Karpas-422 (cell line): Measurements from ENCODE around the gene ZNF609. TPM values are rescaled to one million over a fixed set of nuclear protein-coding genes. Genes with fewer than 3 reads are reported as not detected.
A peak's percentile ranks its signal among the peaks of the same experiment; 100 is the strongest.

ENCODE experiments used
- DNase-seq: peaks from one replicate; pipeline ENCODE4 v3.0.0-alpha.2; 2015
- H2AFZ ChIP-seq: fragments of 200-600 bp; sonication (generic); 2 replicates; pipeline ENCODE4 v1.6.1; 2014; ENCODE audit warnings: antibody characterized with exemption, low read length, mixed read lengths
- H3K27ac ChIP-seq: fragments of 200-600 bp; sonication (generic); 2 replicates; pipeline ENCODE4 v1.5.1; 2014; ENCODE audit warnings: mild to moderate bottlenecking, low read length, moderate library complexity
- H3K27me3 ChIP-seq: fragments of 200-600 bp; sonication (generic); 2 replicates; pipeline ENCODE4 v1.6.1; 2014; ENCODE audit warnings: low read length, mixed read lengths
- H3K36me3 ChIP-seq: fragments of 200-600 bp; sonication (generic); 2 replicates; pipeline ENCODE4 v1.6.1; 2014; ENCODE audit warnings: low read length, mixed read lengths; ENCODE audit not compliant: insufficient read depth
- H3K4me1 ChIP-seq: fragments of 200-600 bp; sonication (generic); 2 replicates; pipeline ENCODE4 v1.6.1; 2014; ENCODE audit warnings: mild to moderate bottlenecking, low read length, mixed read lengths
- H3K4me2 ChIP-seq: fragments of 200-600 bp; sonication (generic); 2 replicates; pipeline ENCODE4 v1.6.1; 2014; ENCODE audit warnings: low read length, low read depth, mild to moderate bottlenecking; ENCODE audit not compliant: poor library complexity, severe bottlenecking
- H3K4me3 ChIP-seq: fragments of 200-600 bp; sonication (generic); 2 replicates; pipeline ENCODE4 v1.5.1; 2014; ENCODE audit warnings: mild to moderate bottlenecking, antibody characterized with exemption, low read length, mixed read lengths
- H3K79me2 ChIP-seq: fragments of 200-600 bp; sonication (generic); 2 replicates; pipeline ENCODE4 v1.6.1; 2014; ENCODE audit warnings: mild to moderate bottlenecking, low read length, mixed read lengths
- H3K9ac ChIP-seq: fragments of 200-600 bp; sonication (generic); 2 replicates; pipeline ENCODE4 v1.6.0; 2014; ENCODE audit warnings: low read length
- H3K9me2 ChIP-seq: fragments of 200-600 bp; sonication (generic), shearing (Covaris generic); replicated peaks from 2 replicates; pipeline ENCODE4 v1.6.0; 2014; ENCODE audit warnings: mild to moderate bottlenecking, low read length, moderate library complexity; ENCODE audit not compliant: insufficient read depth
- H3K9me3 ChIP-seq: fragments of 300-700, 200-600 bp; sonication (generic); 2 replicates; pipeline ENCODE4 v1.6.1; 2014; ENCODE audit warnings: low read length, mixed read lengths
- H4K20me1 ChIP-seq: fragments of 200-600 bp; sonication (generic); 2 replicates; pipeline ENCODE4 v1.6.1; 2014; ENCODE audit warnings: mild to moderate bottlenecking, antibody characterized with exemption, low read length, low read depth; ENCODE audit not compliant: insufficient read depth
- total RNA-seq: library from RNA; depleted of rRNA; stranded (reverse); fragments of >200 nt; shearing (Covaris generic); gene quantifications from 2 replicates; pipeline ENCODE4 v1.2.3, GENCODE V29; 2014; ENCODE audit warnings: low replicate concordance

The ZNF609 gene
- total RNA-seq, 1 experiment from 2014 or later, result 26.7 TPM

DNA sequence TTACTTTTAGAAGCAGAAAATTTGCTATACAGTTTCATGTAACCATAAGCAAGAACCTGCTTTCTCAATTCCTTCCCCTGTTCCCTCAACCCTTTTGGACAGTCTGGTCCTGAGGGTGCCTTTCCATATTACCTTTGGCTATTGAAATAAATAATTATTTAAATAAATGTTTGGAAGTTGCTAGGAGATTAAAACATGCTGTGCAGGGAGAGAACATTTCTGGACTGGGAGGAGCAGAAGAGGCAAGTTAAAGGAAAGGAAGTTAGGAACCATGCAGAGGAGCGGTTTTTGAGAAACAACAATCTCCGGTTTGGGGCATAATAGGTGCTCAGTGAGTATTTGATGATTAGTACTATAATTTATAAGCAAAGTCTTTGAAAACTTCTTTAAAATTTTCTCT, 41.8 kb downstream of the ZNF609 start:
- H3K9me3 ChIP-seq, result no peaks in the 10 kb centered on the region
- peaks cover 54% of the 10 kb centered on the region for H3K4me1 ChIP-seq
- no peaks in the 10 kb centered on the region for H3K27me3 ChIP-seq
- H3K27ac ChIP-seq, result peak overlapping the region; percentile 34
- no peak overlapping the region for H3K4me3 ChIP-seq
- H3K9me2 ChIP-seq, result no peaks in the 10 kb centered on the region
- no peaks in the 10 kb centered on the region for H4K20me1 ChIP-seq
- no peak overlapping the region for H2AFZ ChIP-seq
- H3K79me2 ChIP-seq, result peaks cover 91% of the 10 kb centered on the region
- no peak overlapping the region for H3K9ac ChIP-seq
- DNase-seq, result no peak
- peaks cover 39% of the 10 kb centered on the region; the same call in 1 of the 2 replicates for H3K36me3 ChIP-seq
- H3K4me2 ChIP-seq, result peak overlapping the region; percentile 52

DNA sequence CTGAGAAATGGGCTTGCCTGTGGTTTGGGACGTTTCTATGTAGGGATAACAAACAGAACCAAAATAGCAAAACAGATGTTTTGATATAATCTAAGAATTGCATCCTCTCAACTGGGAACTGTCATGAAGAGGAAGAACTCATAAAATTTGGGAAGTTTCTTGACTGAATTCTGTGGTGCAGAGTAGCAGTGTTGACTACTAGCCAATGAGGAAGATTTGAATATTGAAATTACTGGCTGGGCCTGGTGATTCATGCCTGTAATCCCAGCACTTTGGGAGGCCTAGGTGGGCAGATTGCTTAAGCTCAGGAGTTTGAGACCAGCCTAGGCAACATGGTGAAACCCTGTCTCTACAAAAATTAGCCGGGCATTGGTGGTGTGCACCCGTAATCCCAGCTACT, 42.2 kb downstream of the ZNF609 start:
- H3K9ac ChIP-seq, result no peak overlapping the region
- no peaks in the 10 kb centered on the region for H3K9me2 ChIP-seq
- no peak overlapping the region for H2AFZ ChIP-seq
- peaks cover 58% of the 10 kb centered on the region for H3K4me1 ChIP-seq
- H3K9me3 ChIP-seq, result no peaks in the 10 kb centered on the region
- H3K79me2 ChIP-seq, result peaks cover 91% of the 10 kb centered on the region
- no peak overlapping the region for H3K4me3 ChIP-seq
- peak overlapping the region; percentile 34 for H3K27ac ChIP-seq
- peak overlapping the region; percentile 52 for H3K4me2 ChIP-seq
- H3K36me3 ChIP-seq, result peaks cover 39% of the 10 kb centered on the region; the same call in 1 of the 2 replicates
- no peaks in the 10 kb centered on the region for H4K20me1 ChIP-seq
- no peaks in the 10 kb centered on the region for H3K27me3 ChIP-seq
- no peak for DNase-seq

DNA sequence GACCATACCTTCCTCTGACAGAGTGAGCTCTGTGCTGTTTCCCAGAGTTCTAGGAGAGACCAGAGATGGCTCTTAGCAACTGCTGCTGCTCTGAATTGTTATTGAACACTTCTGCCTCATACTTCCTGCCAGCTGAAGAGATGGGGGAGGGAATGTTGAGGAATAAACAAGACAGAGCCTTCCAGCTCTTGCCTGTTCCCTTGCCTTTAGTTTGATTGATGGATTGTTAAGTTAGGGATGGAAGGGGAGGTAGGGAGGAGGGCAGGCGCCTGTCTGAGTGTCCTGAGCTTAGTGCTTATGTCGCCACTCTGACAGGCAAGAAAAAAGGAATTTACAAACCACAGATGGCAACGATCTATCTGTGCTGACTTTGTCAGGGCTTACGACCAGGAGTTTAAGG, 42.8 kb downstream of the ZNF609 start:
- Histone ChIP-seq H3K79me2 (peaks cover 96% of the 10 kb centered on the region), H3K9ac (peak overlapping the region; percentile 10; the same call in 1 of the 2 replicates)
- no peak for DNase-seq

DNA sequence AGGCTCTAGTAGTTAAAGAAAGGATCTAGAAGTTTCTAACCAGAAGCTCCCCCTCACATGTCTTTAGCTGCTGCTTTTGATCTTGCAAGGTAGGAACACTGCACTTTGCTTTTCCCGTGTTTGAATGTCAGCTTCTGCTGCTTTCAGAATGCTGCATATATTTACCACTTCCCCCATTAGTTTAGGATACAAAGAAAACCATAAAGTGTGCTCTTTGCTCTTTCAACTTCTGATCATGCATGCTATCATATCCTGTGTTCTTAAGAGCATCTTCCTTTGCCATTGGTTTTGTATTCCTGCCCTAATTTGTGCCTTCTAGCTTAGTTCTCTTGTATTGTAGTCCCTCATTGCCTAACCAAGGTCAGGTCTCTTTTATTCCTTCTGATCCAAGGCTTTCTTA, 43.3 kb downstream of the ZNF609 start:
- no peak overlapping the region for H2AFZ ChIP-seq
- peaks cover 38% of the 10 kb centered on the region; the same call in 1 of the 2 replicates for H3K36me3 ChIP-seq
- no peak for DNase-seq
- H3K4me1 ChIP-seq, result peaks cover 69% of the 10 kb centered on the region
- no peaks in the 10 kb centered on the region for H3K9me2 ChIP-seq
- H3K27me3 ChIP-seq, result no peaks in the 10 kb centered on the region
- H3K27ac ChIP-seq, result peak overlapping the region; percentile 34
- peak overlapping the region; percentile 10; the same call in 1 of the 2 replicates for H3K9ac ChIP-seq
- no peaks in the 10 kb centered on the region for H4K20me1 ChIP-seq
- H3K79me2 ChIP-seq, result peaks cover 96% of the 10 kb centered on the region
- H3K4me2 ChIP-seq, result no peak overlapping the region
- no peaks in the 10 kb centered on the region for H3K9me3 ChIP-seq
- no peak overlapping the region for H3K4me3 ChIP-seq

More for the DNA sequence above, 42.8 kb downstream of the ZNF609 start:
- no peak overlapping the region for H2AFZ ChIP-seq
- H3K4me2 ChIP-seq, result peak overlapping the region; percentile 52
- H3K27me3 ChIP-seq, result no peaks in the 10 kb centered on the region
- H3K36me3 ChIP-seq, result peaks cover 39% of the 10 kb centered on the region; the same call in 1 of the 2 replicates
- peak overlapping the region; percentile 34 for H3K27ac ChIP-seq
- no peaks in the 10 kb centered on the region for H4K20me1 ChIP-seq
- H3K9me3 ChIP-seq, result no peaks in the 10 kb centered on the region
- H3K9me2 ChIP-seq, result no peaks in the 10 kb centered on the region
- H3K4me3 ChIP-seq, result no peak overlapping the region
- H3K4me1 ChIP-seq, result peaks cover 65% of the 10 kb centered on the region

DNA sequence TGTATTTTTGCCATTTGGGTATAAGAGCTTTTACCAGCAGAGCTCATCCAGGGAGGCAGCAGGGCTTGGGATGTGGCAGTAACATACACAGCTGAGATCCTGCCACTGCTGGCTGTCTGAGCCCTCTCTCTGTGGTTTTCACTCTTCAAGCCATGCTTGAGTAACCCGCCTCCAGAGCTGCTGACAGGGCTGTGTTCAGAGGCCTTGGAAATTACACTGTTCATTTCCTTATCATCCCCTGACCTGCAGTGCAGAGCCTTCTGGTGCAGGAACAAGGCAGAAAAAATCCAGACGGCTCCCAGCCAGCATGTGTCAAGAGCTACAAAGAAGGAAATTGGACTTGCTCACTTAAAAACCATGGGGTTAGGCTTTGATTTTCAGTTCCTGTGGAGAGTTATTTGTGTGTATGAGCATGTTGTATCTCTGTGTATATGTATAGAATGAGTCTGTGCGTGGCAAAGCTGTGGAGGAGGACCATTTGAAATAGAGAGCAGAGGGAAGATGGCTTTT, 47.0 kb downstream of the ZNF609 start:
- Histone ChIP-seq H3K27ac (peak overlapping the region; percentile 77), H3K79me2 (peaks cover 96% of the 10 kb centered on the region), H3K9me3 (no peaks in the 10 kb centered on the region), H3K4me3 (peak overlapping the region; percentile 37; the same call in 1 of the 2 replicates), H2AFZ (no peak overlapping the region), H4K20me1 (no peaks in the 10 kb centered on the region), H3K27me3 (no peaks in the 10 kb centered on the region), H3K9ac (peak overlapping the region; percentile 54), H3K36me3 (peaks cover 28% of the 10 kb centered on the region; the same call in 1 of the 2 replicates), H3K4me2 (peak overlapping the region; percentile 57), H3K9me2 (no peaks in the 10 kb centered on the region), H3K4me1 (peaks cover 71% of the 10 kb centered on the region)
- DNase-seq, result peak; percentile 60

DNA sequence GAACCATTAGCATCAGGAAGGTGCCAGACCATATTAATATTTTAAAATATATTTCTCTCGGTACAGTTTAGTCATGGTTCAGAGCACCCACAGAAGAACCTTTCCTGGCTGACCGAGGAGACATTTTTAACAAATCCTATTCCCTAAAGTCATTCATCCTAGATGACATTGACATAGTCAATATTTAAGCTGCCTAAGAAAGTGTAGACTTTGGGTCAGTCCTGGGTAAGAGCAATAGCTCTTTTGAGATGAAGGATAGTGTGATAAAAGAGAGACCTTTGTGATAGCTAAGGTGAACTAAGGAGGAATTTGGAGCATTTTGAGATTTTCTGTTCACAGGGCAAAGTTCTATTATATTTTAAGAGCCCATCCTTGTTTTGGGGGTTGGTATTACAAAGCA, 47.5 kb downstream of the ZNF609 start:
- H3K79me2 ChIP-seq, result peaks cover 95% of the 10 kb centered on the region
- no peaks in the 10 kb centered on the region for H3K27me3 ChIP-seq
- H3K9me3 ChIP-seq, result no peaks in the 10 kb centered on the region
- H3K27ac ChIP-seq, result peak overlapping the region; percentile 77
- no peak for DNase-seq
- H3K4me2 ChIP-seq, result peak overlapping the region; percentile 57
- H3K4me1 ChIP-seq, result peaks cover 67% of the 10 kb centered on the region
- peaks cover 24% of the 10 kb centered on the region; the same call in 1 of the 2 replicates for H3K36me3 ChIP-seq
- H3K9me2 ChIP-seq, result no peaks in the 10 kb centered on the region
- H4K20me1 ChIP-seq, result no peaks in the 10 kb centered on the region
- no peak overlapping the region for H3K4me3 ChIP-seq
- H3K9ac ChIP-seq, result peak overlapping the region; percentile 54; the same call in 1 of the 2 replicates
- no peak overlapping the region for H2AFZ ChIP-seq

DNA sequence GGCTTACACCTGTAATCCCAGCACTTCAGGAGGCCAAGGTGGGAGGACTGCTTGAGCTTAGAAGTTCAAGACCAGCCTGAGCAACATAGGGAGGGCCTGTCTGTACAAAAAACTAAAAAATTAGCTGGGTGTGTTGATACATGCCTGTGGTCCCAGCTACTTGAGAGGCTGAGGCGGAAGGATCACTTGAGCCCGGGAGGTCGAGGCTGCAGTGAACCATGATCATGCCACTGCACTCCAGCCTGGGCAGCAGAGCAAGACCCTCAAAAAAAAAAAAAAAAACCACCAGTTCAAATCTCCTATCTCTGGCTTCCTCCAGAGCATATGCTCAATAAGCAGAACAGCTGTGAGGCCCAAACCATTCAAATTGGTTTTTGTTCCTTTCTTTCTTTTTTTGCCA, 53.4 kb downstream of the ZNF609 start:
- peaks cover 32% of the 10 kb centered on the region for H3K4me1 ChIP-seq
- peaks cover 16% of the 10 kb centered on the region; the same call in 1 of the 2 replicates for H3K36me3 ChIP-seq
- H2AFZ ChIP-seq, result no peak overlapping the region
- H3K27ac ChIP-seq, result no peak overlapping the region
- H3K9me3 ChIP-seq, result no peaks in the 10 kb centered on the region
- no peaks in the 10 kb centered on the region for H4K20me1 ChIP-seq
- no peak overlapping the region for H3K4me3 ChIP-seq
- no peak overlapping the region for H3K4me2 ChIP-seq
- H3K9me2 ChIP-seq, result no peaks in the 10 kb centered on the region
- H3K79me2 ChIP-seq, result peaks cover 96% of the 10 kb centered on the region
- DNase-seq, result no peak
- H3K27me3 ChIP-seq, result no peaks in the 10 kb centered on the region
- no peak overlapping the region for H3K9ac ChIP-seq

DNA sequence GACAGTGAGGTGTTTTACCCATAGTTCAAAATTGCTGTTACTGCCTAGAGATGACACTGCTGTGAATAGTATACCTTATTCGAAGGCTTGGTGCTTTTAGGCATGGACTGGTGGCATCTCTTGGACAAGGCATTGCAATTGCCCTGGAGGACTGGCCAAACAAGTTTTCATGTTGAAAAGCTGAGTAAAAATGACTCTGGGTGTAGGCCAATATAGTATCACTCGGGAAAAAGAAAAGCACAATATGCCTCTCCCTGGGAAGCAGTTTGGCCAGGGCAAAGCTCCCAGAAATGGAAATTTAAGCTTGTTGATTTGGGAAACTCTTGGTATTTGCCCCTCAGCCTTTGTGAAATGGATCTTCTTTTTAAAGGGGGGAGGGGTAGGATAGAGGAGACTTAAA, 54.8 kb downstream of the ZNF609 start:
- peaks cover 30% of the 10 kb centered on the region for H3K4me1 ChIP-seq
- H2AFZ ChIP-seq, result no peak overlapping the region
- no peak overlapping the region for H3K27ac ChIP-seq
- no peaks in the 10 kb centered on the region for H3K9me2 ChIP-seq
- H4K20me1 ChIP-seq, result no peaks in the 10 kb centered on the region
- H3K9ac ChIP-seq, result no peak overlapping the region
- H3K4me3 ChIP-seq, result no peak overlapping the region
- peaks cover 8% of the 10 kb centered on the region; the same call in 1 of the 2 replicates for H3K36me3 ChIP-seq
- peaks cover 94% of the 10 kb centered on the region for H3K79me2 ChIP-seq
- no peak for DNase-seq
- no peaks in the 10 kb centered on the region for H3K27me3 ChIP-seq
- no peaks in the 10 kb centered on the region for H3K9me3 ChIP-seq
- H3K4me2 ChIP-seq, result no peak overlapping the region
